ENCODE data around the gene SHISA6.

The SHISA6 gene

DNA sequence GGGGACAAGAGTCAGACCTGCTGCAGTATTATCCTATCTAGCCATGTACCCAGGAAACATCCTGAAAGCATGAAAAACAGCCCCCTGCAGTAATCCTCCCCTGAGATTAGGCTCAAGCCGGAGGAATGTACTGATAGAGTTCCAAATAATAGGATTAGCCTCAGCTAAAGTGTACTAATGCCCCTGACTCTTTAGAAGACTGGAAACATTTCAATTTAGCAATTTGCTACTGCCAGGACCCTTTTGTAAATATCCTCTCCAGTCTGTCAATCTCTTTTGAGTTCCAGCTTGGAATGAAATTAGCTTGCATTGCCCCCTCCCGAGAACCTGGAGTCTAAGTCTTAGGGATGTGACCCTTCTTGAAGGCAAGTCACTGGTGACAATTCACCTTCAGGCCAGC is 246.5 kb downstream of the SHISA6 start:
- no peak for DNase-seq (ENCODE audit: low spot score in 2 of 2)
- Histone ChIP-seq H3K36me3 (replicated peaks) (no peaks in the 10 kb centered on the region), H3K4me1 (no peaks in the 10 kb centered on the region), H3K27me3 (ENCODE audit: low read depth) (no peaks in the 10 kb centered on the region), H3K9me3 (no peaks in the 10 kb centered on the region), H3K4me3 (no peak overlapping the region)
- in situ Hi-C loops (cut with MboI; ENCODE audit: low sequenced_read_pairs) = no loop called here

DNA sequence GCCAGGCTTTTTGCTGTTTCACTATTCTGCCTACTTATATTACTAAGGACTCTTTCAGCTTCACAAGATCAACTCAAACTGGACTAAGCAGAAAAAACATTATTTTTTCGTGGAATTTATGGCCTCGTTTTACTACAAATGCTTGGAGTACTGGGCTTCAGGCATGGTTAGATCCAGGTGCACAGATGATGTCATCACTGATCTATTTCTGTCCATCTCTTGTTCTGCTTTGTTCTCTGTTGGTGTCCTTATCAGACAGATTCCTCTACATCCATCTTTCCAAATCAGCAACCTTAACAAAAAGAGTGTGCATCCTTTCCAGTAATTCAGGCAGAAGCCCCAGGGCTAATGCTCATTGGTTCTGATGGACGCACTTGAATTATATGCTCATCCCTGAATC is 247.4 kb downstream of the SHISA6 start:
- in situ Hi-C loops (cut with MboI; ENCODE audit: low sequenced_read_pairs) = no loop called here
- Histone ChIP-seq H3K4me3 (no peak overlapping the region), H3K9me3 (no peaks in the 10 kb centered on the region), H3K36me3 (replicated peaks) (no peaks in the 10 kb centered on the region), H3K4me1 (no peaks in the 10 kb centered on the region), H3K27me3 (ENCODE audit: low read depth) (no peaks in the 10 kb centered on the region)
- no peak for DNase-seq (ENCODE audit: low spot score in 2 of 2)

DNA sequence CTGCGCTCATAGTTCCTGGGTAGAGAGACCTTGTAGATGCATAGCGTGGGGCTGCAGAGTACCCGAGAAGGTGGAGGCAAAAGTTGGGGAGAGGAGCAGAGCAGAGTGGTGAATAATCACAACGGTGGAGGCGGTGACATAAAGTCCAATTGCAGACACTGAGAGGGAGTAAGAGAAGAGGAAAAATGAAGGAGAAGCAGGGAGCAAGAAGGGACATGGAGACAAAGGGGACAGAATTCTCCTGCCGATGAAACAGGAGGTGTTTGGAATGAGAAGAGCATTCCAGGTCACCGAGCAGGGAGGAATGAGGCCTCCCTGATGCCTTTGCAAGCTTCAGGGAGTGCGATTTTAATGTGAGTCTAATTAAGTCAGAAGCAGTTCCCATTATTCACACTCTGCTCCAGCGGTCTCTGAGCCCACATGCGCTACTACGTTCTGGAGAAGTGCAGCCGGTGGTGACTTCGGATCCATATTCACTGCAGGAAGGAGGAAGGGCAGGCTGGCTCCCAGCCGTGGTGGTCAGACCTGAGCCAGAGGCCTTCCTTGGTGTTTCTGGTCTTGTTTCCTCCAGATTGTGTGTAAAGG is 249.2 kb downstream of the SHISA6 start:
- in situ Hi-C loops (cut with MboI; ENCODE audit: low sequenced_read_pairs) = no loop called here
- no peaks in the 10 kb centered on the region for H3K36me3 ChIP-seq (replicated peaks)
- no peak for DNase-seq (ENCODE audit: low spot score in 2 of 2)
- H3K27me3 ChIP-seq (ENCODE audit: low read depth) = no peaks in the 10 kb centered on the region
- no peaks in the 10 kb centered on the region for H3K9me3 ChIP-seq
- no peak overlapping the region for H3K4me3 ChIP-seq
- no peaks in the 10 kb centered on the region for H3K4me1 ChIP-seq

DNA sequence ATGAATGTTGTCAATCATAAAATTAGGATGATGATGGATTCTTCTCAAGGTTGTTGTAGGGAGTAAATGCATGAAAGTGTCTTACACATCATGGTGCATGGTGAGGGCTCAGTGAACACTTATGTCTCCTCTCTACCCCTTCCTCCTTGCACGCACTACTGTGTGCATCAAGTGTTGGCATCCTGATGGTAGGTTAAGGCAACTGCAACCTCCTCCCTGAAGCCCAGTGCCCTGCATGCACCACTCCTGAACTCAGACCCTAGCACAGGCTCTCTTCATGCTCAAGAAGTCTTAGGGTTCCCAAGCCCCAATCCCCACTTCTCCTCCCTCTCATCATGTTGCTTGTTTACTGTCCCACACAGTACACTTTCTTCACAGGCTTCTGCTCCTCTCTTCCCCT is 251.5 kb downstream of the SHISA6 start:
- H3K9me3 ChIP-seq = no peaks in the 10 kb centered on the region

DNA sequence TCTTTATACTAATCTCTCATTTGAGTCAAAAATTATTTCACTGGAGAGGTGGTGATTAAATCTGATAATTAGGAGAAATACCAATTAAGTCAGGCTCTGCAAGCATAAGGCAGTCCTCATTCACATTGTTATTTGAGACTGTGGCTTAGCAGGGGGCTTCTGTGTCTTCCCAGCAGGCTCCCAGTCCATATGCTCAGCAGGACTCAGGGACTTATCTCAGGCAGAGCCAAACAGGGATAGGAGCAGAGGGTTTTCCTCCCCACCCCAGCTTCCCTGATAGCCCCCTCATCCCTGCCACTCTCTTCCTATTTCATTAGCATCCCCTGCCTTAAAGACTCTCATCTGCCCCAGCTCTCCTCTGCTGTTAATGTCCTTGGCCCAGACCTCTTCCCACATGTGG is 252.9 kb downstream of the SHISA6 start:
- Histone ChIP-seq H3K36me3 (replicated peaks) (no peaks in the 10 kb centered on the region), H3K9me3 (no peaks in the 10 kb centered on the region), H3K27me3 (ENCODE audit: low read depth) (no peaks in the 10 kb centered on the region), H3K4me3 (no peak overlapping the region), H3K4me1 (no peaks in the 10 kb centered on the region)
- DNase-seq (ENCODE audit: low spot score in 2 of 2) = no peak
- in situ Hi-C loops (cut with MboI; ENCODE audit: low sequenced_read_pairs) = no loop called here

More for the DNA sequence above, 251.5 kb downstream of the SHISA6 start:
- no peaks in the 10 kb centered on the region for H3K27me3 ChIP-seq (ENCODE audit: low read depth)
- in situ Hi-C loops (cut with MboI; ENCODE audit: low sequenced_read_pairs) = no loop called here
- H3K4me3 ChIP-seq = no peak overlapping the region
- DNase-seq (ENCODE audit: low spot score in 2 of 2) = no peak
- no peaks in the 10 kb centered on the region for H3K36me3 ChIP-seq (replicated peaks)
- H3K4me1 ChIP-seq = no peaks in the 10 kb centered on the region

DNA sequence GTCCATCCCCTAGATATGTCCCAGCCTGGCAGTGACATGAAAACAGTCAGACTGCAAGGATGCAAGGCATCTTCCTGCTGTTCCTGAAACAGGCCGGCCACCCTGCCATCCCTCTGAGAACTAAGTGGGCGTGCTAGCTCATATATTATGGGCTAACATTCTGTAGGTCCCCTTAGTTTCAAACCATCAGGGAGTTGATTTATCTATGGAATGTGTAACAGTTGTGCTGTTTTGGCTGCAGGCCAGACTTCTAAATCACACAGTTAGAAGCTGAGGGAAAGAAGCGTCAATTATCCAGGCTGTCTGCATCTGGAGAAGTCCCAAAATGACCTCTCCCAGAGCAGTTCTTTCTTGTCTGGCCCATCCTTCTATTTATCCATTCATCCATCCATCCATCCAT is 254.6 kb downstream of the SHISA6 start:
- Histone ChIP-seq H3K4me3 (no peak overlapping the region), H3K27me3 (ENCODE audit: low read depth) (no peaks in the 10 kb centered on the region), H3K9me3 (no peaks in the 10 kb centered on the region), H3K36me3 (replicated peaks) (no peaks in the 10 kb centered on the region), H3K4me1 (no peaks in the 10 kb centered on the region)
- DNase-seq (ENCODE audit: low spot score in 2 of 2) = no peak
- in situ Hi-C loops (cut with MboI; ENCODE audit: low sequenced_read_pairs) = no loop called here

DNA sequence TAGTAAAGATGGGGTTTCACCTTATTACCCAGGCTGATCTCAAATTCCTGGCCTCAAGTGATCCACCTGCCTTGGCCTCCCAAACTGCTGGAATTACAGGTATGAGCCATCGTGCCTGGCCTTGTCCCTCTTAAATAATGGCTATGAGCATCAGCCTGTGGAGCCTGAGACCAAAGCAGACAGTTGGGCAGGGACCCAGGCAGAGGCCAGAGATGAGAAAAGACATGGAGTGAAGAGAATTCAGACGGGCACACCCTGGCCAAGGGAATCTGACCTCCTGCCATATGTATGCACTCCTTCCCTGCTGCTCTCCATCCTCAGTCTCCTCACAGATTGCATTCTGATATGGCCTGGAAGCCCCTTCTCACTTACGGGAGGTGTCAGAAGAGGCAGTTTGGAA is 258.9 kb downstream of the SHISA6 start:
- no peak for DNase-seq (ENCODE audit: low spot score in 2 of 2)
- no peak overlapping the region for H3K4me3 ChIP-seq
- in situ Hi-C loops (cut with MboI; ENCODE audit: low sequenced_read_pairs) = no loop called here

DNA sequence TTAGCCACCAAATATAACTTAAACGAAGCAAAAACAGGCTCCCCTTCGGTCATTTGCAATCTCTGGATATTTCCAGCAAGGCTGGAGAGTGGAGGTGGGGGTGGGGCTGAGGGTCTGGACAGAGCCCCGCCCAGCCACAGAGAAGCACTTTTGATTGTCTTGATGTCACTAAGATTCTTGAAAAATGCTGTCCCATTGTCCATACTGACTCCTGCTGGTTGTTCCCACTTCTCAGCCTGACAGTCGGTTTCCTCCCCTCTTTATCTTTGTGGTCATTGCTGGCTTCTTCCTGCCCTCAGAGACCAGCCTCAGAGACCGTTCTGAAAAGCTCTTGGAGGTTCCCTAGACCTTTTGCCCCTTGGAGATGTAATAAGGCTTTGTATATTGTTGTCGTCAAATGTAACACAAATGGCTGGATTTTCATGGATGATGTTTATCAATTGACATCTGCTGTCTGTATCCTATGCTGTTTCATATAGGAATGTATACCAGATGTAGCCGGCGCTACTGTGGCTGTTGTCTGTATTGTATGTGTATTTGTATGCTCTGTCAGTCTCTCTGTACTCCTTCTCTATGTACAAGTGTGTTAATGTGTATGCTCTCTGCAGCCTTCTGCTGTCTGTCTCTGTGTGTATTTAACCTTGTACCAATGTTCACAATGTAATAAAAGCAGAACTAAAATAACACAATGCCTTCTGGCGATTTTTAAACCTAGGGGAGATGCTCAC is 262.5 kb downstream of the SHISA6 start:
- Histone ChIP-seq H3K4me3 (no peak overlapping the region), H3K27me3 (ENCODE audit: low read depth) (no peaks in the 10 kb centered on the region), H3K4me1 (no peaks in the 10 kb centered on the region), H3K36me3 (replicated peaks) (no peaks in the 10 kb centered on the region), H3K9me3 (no peaks in the 10 kb centered on the region)
- no peak for DNase-seq (ENCODE audit: low spot score in 2 of 2)
- in situ Hi-C loops (cut with MboI; ENCODE audit: low sequenced_read_pairs) = no loop called here

More for the DNA sequence above, 258.9 kb downstream of the SHISA6 start:
- Histone ChIP-seq H3K27me3 (ENCODE audit: low read depth) (no peaks in the 10 kb centered on the region), H3K36me3 (replicated peaks) (no peaks in the 10 kb centered on the region), H3K4me1 (no peaks in the 10 kb centered on the region), H3K9me3 (no peaks in the 10 kb centered on the region)

DNA sequence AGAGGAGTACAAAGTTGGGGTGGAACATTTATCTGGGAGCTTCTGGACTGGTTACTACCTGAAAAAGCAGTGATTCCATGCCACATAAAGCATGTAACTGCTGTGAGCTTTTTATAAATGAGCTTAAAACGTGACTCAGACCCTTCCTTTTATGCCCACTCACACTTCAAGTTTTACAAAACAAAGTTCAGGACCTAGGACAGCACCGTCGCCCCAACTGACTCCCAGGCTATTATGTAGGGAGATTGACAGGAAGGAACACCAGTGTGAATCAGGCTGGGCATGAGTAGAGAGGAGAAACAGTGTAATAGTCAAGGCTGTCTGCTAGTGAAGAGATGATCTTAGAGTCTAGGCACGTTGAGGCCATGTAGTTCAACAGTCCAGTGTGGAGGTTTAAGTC is 265.6 kb downstream of the SHISA6 start:
- Histone ChIP-seq H3K36me3 (replicated peaks) (no peaks in the 10 kb centered on the region), H3K4me3 (no peak overlapping the region), H3K9me3 (no peaks in the 10 kb centered on the region), H3K27me3 (ENCODE audit: low read depth) (no peaks in the 10 kb centered on the region), H3K4me1 (no peaks in the 10 kb centered on the region)
- in situ Hi-C loops (cut with MboI; ENCODE audit: low sequenced_read_pairs) = no loop called here
- DNase-seq (ENCODE audit: low spot score in 2 of 2) = no peak

DNA sequence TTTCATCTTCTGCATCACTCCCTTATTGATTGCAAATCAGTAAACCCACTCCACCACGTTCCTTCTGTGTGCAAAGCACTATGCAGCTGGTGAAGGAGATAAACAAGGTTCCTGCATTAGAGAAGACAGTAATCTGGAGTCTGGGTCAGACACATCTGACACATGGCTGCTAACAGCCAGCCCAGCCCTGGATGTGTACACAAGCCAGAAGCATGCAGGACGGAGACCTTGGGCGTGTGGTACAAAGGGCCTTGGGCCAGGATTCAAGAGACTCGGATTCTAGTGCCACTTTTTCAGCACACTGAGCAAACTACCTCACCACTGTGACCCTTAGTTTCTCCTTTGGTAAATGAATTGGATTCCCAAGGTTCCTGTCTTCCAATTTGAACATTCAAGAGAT is 270.7 kb downstream of the SHISA6 start:
- Histone ChIP-seq H3K36me3 (replicated peaks) (no peaks in the 10 kb centered on the region), H3K4me1 (no peaks in the 10 kb centered on the region), H3K27me3 (ENCODE audit: low read depth) (no peaks in the 10 kb centered on the region), H3K9me3 (no peaks in the 10 kb centered on the region), H3K4me3 (no peak overlapping the region)
- in situ Hi-C loops (cut with MboI; ENCODE audit: low sequenced_read_pairs) = no loop called here
- no peak for DNase-seq (ENCODE audit: low spot score in 2 of 2)

DNA sequence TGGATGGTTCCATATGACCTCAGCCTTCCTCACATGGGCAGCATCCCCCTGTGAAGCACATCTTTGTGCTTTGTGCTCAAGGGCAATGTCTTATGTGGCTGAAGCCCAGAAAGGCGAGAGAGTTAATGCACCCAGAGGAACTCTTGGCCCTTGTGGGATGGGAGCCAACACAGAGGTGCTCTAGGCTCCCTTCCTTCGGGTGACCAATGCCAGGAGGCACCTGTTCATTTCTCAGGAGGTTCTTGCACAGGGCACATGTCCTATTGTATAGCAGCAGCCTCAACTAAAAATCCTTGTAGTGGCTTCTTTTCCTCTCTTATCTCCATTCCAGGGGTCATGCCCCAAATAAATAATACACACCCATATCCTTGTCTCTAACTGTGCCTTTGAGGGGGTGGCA is 273.6 kb downstream of the SHISA6 start:
- in situ Hi-C loops (cut with MboI; ENCODE audit: low sequenced_read_pairs) = no loop called here
- Histone ChIP-seq H3K36me3 (replicated peaks) (no peaks in the 10 kb centered on the region), H3K4me3 (no peak overlapping the region), H3K27me3 (ENCODE audit: low read depth) (no peaks in the 10 kb centered on the region), H3K4me1 (no peaks in the 10 kb centered on the region), H3K9me3 (no peaks in the 10 kb centered on the region)
- DNase-seq (ENCODE audit: low spot score in 2 of 2) = no peak

DNA sequence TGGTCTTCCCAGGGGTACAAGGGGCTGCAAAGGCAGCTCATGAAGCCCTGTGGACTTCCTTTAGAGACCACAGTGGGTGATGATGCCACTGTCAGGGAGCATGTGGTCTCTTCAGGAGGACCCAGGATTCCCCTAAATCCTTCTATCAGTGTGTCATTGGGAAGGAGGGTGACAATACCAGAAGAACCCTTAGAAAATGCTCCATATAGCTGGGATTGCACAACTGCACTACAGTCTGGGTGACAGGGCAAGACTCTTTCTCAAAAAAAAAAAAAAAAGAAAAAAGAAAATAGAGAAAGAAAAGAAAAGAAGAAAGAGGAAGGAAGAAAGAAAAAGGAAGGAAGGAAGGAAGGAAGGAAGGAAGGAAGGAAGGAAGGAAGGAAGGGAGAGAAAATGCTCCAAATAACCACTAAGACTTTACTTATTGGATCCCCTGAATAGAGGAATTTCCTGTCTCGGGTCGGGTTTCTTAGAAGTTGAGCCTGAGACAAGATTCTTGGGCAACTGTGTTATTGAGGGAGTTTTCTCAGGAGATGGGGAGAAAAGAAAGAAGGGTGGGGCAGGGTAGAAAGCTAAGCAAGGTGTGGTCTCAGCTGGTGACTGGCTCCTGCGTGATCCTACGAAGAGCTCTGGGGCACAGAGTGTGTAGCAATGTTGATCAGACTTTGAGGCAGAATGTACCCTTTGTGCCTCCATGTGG is 274.1 kb downstream of the SHISA6 start:
- Histone ChIP-seq H3K9me3 (peaks cover 1% of the 10 kb centered on the region; the same call in 1 of the 2 replicates), H3K4me1 (no peaks in the 10 kb centered on the region), H3K4me3 (no peak overlapping the region), H3K27me3 (ENCODE audit: low read depth) (no peaks in the 10 kb centered on the region), H3K36me3 (replicated peaks) (no peaks in the 10 kb centered on the region)
- DNase-seq (ENCODE audit: low spot score in 2 of 2) = no peak
- in situ Hi-C loops (cut with MboI; ENCODE audit: low sequenced_read_pairs) = no loop called here

DNA sequence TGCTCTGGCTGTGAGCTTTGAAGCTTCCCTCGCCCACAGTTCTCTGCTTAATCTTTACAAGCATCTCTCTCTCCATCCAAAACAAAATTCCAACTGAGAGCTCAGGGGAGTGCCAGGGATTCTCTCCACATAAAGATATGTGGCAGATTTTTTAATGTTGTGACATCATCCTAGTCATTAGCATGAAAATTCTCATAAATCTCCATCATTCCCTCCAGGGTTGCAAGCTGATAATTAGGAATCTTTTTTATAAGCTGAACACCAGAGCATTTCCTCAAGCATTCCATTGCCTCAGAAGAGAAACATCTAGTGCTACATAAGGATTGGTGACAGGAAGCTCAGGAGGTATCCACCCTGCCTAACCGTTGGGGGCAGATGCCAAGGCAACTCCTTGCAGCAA is 274.9 kb downstream of the SHISA6 start:
- Histone ChIP-seq H3K4me3 (no peak overlapping the region), H3K9me3 (peaks cover 4% of the 10 kb centered on the region; the same call in 1 of the 2 replicates), H3K36me3 (replicated peaks) (no peaks in the 10 kb centered on the region), H3K4me1 (no peaks in the 10 kb centered on the region), H3K27me3 (ENCODE audit: low read depth) (no peaks in the 10 kb centered on the region)
- no peak for DNase-seq (ENCODE audit: low spot score in 2 of 2)
- in situ Hi-C loops (cut with MboI; ENCODE audit: low sequenced_read_pairs) = no loop called here

DNA sequence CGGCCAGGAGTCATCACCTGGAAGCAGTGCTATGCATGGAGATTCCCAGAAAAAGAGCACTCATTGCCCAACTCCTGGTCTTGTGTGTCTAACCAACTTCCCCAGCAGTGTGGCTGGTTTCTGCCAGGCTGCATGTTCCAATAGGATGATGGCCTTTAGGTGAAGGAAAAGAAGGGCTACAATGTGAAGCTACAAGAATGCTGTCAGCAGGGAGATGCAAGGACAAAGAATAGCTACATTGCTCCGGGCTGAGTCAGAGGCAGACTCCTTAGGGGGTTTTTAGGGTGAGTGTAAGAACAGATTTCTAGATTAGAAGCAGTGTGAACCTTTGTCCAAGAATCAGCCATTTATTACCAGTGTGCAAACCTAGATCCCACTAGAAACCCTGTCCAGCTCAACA is 294.2 kb downstream of the SHISA6 start:
- H3K36me3 ChIP-seq (replicated peaks) = no peaks in the 10 kb centered on the region
- H3K4me1 ChIP-seq = no peaks in the 10 kb centered on the region
- no peaks in the 10 kb centered on the region for H3K27me3 ChIP-seq (ENCODE audit: low read depth)
- H3K9me3 ChIP-seq = peaks cover 2% of the 10 kb centered on the region; the same call in 1 of the 2 replicates
- in situ Hi-C loops (cut with MboI; ENCODE audit: low sequenced_read_pairs) = no loop called here
- no peak overlapping the region for H3K4me3 ChIP-seq
- DNase-seq (ENCODE audit: low spot score in 2 of 2) = no peak
